ENCODE measurements around the gene IPCEF1. TPM values are rescaled to one million over a fixed set of nuclear protein-coding genes. Genes with fewer than 3 reads are reported as not detected.

IPCEF1 gene
- polyA plus RNA-seq, 1 donor from 2014 or later: 3.9 TPM

GRCh38 chr6:154123155-154123956, 233.2 kb downstream of the IPCEF1 start:
- no peaks in the 10 kb centered on the region for H3K9me2 ChIP-seq (ENCODE audit: insufficient read depth, low read length)
- no peaks in the 10 kb centered on the region for H3K27me3 ChIP-seq (ENCODE audit: insufficient read depth, low read depth, low read length)
- H3K79me2 ChIP-seq (replicated peaks; ENCODE audit: insufficient read depth, low read length): no peaks in the 10 kb centered on the region
- H3K4me3 ChIP-seq (ENCODE audit: low read length): no peak overlapping the region
- no peaks in the 10 kb centered on the region for H3K9me3 ChIP-seq (ENCODE audit: low read length)
- no peak overlapping the region for H3K9ac ChIP-seq (ENCODE audit: low read length)
- H2AFZ ChIP-seq (ENCODE audit: low read depth, low read length): no peak overlapping the region
- H3K36me3 ChIP-seq (ENCODE audit: insufficient read depth, low read length): no peaks in the 10 kb centered on the region
- H3K27ac ChIP-seq (ENCODE audit: low read length): no peak overlapping the region
- no peaks in the 10 kb centered on the region for H3F3A ChIP-seq (ENCODE audit: insufficient read depth, low read length, poor library complexity, severe bottlenecking)
- TF ChIP-seq MXI1 (conservative IDR thresholded peaks at IDR 0.05; ENCODE audit: poor library complexity, severe bottlenecking): no peak
- no peaks in the 10 kb centered on the region for H4K20me1 ChIP-seq (ENCODE audit: insufficient read depth)
- no peak overlapping the region for H3K4me2 ChIP-seq (ENCODE audit: low read length)

DNA sequence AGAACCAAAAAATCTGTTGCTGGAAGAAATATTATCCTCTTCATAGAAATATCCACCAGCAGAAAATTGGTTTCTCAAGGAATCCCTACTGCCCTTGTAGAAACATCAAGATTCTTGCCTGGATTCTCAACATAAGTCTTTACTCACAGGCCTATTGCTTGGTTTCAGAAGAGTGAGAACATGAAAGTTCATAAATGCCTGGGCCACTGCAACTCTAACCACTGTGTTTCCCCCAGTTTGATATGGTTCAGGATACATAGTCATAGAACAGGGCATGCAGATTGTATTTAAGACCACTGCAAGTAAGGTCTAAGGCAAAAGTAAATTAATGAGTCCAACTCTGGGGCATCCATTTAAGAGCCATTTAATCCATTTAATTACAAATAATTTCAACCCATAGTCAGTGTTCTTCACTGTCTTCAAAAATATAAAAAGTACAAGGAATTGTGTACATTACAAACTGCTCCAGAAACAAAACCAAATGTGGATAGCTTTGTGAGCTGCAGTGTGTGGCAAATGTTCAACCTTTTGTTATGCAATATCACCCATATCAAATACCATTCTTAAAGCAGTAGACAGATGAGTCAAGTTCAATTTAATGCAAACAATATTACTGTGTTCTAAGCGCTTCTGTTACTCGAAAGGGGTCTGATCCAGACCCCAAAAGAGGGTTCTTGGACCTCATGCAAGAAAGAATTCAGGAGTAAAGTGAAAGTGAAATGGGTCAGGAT, 234.2 kb downstream of the IPCEF1 start:
- H3K4me3 ChIP-seq (ENCODE audit: low read length): no peak overlapping the region
- no peak overlapping the region for H3K4me2 ChIP-seq (ENCODE audit: low read length)
- H3K9me3 ChIP-seq (ENCODE audit: low read length): no peaks in the 10 kb centered on the region
- H3K9ac ChIP-seq (ENCODE audit: low read length): no peak overlapping the region
- H3K27ac ChIP-seq (ENCODE audit: low read length): no peak overlapping the region
- H3K36me3 ChIP-seq (ENCODE audit: insufficient read depth, low read length): no peaks in the 10 kb centered on the region
- no peaks in the 10 kb centered on the region for H4K20me1 ChIP-seq (ENCODE audit: insufficient read depth)
- TF ChIP-seq RAD21 (conservative IDR thresholded peaks at IDR 0.05) (no peak), POLR2AphosphoS5 (IDR thresholded peaks at IDR 0.05) (no peak)
- no peaks in the 10 kb centered on the region for H3K79me2 ChIP-seq (replicated peaks; ENCODE audit: insufficient read depth, low read length)
- H3F3A ChIP-seq (ENCODE audit: insufficient read depth, low read length, poor library complexity, severe bottlenecking): no peaks in the 10 kb centered on the region
- no peaks in the 10 kb centered on the region for H3K9me2 ChIP-seq (ENCODE audit: insufficient read depth, low read length)
- no peaks in the 10 kb centered on the region for H3K27me3 ChIP-seq (ENCODE audit: insufficient read depth, low read depth, low read length)
- no peak overlapping the region for H2AFZ ChIP-seq (ENCODE audit: low read depth, low read length)

DNA sequence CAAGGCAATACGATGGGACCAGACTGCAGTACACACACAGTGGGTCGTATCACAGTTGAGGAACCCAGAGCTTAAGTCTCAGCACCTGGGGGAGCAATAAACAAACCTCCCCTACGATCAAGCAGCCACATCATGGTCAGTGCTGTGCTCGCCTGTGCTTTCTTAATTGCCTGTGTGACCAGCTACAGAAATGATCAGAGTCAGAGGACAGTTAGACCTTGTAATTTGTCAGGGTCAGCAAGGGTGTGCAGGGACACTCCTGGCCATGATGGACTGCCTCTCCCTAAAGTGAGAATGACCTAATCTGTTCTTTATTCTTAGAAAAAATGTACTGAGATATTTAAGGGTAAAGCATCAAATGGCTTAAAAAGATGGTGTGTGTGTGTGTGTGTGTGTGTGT, 239.1 kb downstream of the IPCEF1 start:
- H3K9me2 ChIP-seq (ENCODE audit: insufficient read depth, low read length): no peaks in the 10 kb centered on the region
- H3K36me3 ChIP-seq (ENCODE audit: insufficient read depth, low read length): no peaks in the 10 kb centered on the region
- no peak overlapping the region for H3K4me3 ChIP-seq (ENCODE audit: low read length)
- no peak overlapping the region for H3K9ac ChIP-seq (ENCODE audit: low read length)
- H4K20me1 ChIP-seq (ENCODE audit: insufficient read depth): no peaks in the 10 kb centered on the region
- no peak overlapping the region for H3K27ac ChIP-seq (ENCODE audit: low read length)
- H2AFZ ChIP-seq (ENCODE audit: low read depth, low read length): no peak overlapping the region
- no peaks in the 10 kb centered on the region for H3K79me2 ChIP-seq (replicated peaks; ENCODE audit: insufficient read depth, low read length)
- TF ChIP-seq MXI1 (conservative IDR thresholded peaks at IDR 0.05; ENCODE audit: poor library complexity, severe bottlenecking): no peak
- no peak for TF ChIP-seq RAD21 (conservative IDR thresholded peaks at IDR 0.05)
- no peak for TF ChIP-seq REST (IDR thresholded peaks at IDR 0.05; ENCODE audit: borderline replicate concordance)
- TF ChIP-seq EP300 (conservative IDR thresholded peaks at IDR 0.05; ENCODE audit: poor library complexity, severe bottlenecking): no peak
- no peak for TF ChIP-seq SMC3 (conservative IDR thresholded peaks at IDR 0.05; ENCODE audit: poor library complexity)
- no peak for TF ChIP-seq EZH2 (IDR thresholded peaks at IDR 0.05; ENCODE audit: borderline replicate concordance, insufficient read depth, low read length, poor library complexity, severe bottlenecking)
- no peak for TF ChIP-seq TAF1 (IDR thresholded peaks at IDR 0.05; ENCODE audit: low read depth)
- TF ChIP-seq POLR2AphosphoS5 (IDR thresholded peaks at IDR 0.05): no peak
- no peak for TF ChIP-seq CTCF (IDR thresholded peaks at IDR 0.05; ENCODE audit: poor library complexity, severe bottlenecking)
- H3K27me3 ChIP-seq (ENCODE audit: insufficient read depth, low read depth, low read length): no peaks in the 10 kb centered on the region
- no peaks in the 10 kb centered on the region for H3K9me3 ChIP-seq (ENCODE audit: low read length)
- H3K4me2 ChIP-seq (ENCODE audit: low read length): no peak overlapping the region
- no peaks in the 10 kb centered on the region for H3F3A ChIP-seq (ENCODE audit: insufficient read depth, low read length, poor library complexity, severe bottlenecking)
